Upper lobe of left lung (tissue), 4 donors: ENCODE measurements around the gene RPL38.

ENCODE experiments used
- EP300 ChIP-seq, 4 donors: sonication (generic); formaldehyde crosslinking; IDR thresholded peaks; one replicate each; pipeline ENCODE4 v1.5.1; 2017; ENCODE audit warnings: antibody characterized with exemption in 4 of 4, control low read depth in 2 of 4
- POLR2AphosphoS5 ChIP-seq, 2 donors: sonication (generic); formaldehyde crosslinking; IDR thresholded peaks; one replicate each; pipeline ENCODE4 v1.5.1; 2017; ENCODE audit warnings: antibody characterized with exemption in 2 of 2
- TF ChIP-seq, protein P1 (sequence below), 6 experiments: fragments of 450-650 bp in 4 of 6; fragments of 200-600 bp in 2 of 6; sonication (generic) in 2 of 6; IDR thresholded peaks; one replicate each; pipeline ENCODE4 v1.5.1; 2016 to 2019; ENCODE audit warnings: antibody characterized with exemption in 6 of 6

DNA sequence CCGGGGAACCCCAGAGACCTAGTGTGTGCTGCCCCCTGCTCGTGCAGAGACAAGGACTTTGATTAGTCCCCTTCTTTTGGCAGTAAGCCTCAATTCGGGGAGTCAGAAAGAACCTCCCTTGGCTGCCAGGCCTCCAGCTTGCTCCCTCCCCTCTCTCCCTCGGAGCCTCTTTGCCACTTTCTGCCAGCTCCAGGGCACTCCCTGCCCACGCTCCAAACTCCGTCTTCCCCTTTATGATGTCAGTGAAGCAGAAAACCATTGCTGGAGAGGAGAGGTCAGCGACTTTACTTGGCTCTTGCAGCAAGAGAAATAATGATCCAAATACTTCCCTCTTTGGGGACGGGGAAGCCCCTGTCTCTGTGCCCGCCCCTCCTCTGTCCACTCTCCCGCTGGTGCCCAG is 38.0 kb downstream of the RPL38 start:
- TF ChIP-seq, protein P1, sequence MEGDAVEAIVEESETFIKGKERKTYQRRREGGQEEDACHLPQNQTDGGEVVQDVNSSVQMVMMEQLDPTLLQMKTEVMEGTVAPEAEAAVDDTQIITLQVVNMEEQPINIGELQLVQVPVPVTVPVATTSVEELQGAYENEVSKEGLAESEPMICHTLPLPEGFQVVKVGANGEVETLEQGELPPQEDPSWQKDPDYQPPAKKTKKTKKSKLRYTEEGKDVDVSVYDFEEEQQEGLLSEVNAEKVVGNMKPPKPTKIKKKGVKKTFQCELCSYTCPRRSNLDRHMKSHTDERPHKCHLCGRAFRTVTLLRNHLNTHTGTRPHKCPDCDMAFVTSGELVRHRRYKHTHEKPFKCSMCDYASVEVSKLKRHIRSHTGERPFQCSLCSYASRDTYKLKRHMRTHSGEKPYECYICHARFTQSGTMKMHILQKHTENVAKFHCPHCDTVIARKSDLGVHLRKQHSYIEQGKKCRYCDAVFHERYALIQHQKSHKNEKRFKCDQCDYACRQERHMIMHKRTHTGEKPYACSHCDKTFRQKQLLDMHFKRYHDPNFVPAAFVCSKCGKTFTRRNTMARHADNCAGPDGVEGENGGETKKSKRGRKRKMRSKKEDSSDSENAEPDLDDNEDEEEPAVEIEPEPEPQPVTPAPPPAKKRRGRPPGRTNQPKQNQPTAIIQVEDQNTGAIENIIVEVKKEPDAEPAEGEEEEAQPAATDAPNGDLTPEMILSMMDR (IDR thresholded peaks at IDR 0.05), result no peak
- no peak for TF ChIP-seq EP300 (IDR thresholded peaks at IDR 0.05)
- no peak for TF ChIP-seq POLR2AphosphoS5 (IDR thresholded peaks at IDR 0.05)
